WERI-Rb-1 (cell line): Measurements from ENCODE around the gene ERGIC2.

Source experiments
- DNase-seq: peaks from one replicate; pipeline ENCODE4 v3.0.0-alpha.2; 2020
- H3K27ac ChIP-seq: fragments of 250-450 bp; sonication (Bioruptor Pico); 2 replicates; pipeline ENCODE4 v1.5.1; 2020; ENCODE audit warnings: mild to moderate bottlenecking, moderate library complexity
- H3K27me3 ChIP-seq: fragments of 250-450 bp; sonication (Bioruptor Pico); 2 replicates; pipeline ENCODE4 v1.5.1; 2021; ENCODE audit warnings: mild to moderate bottlenecking, low read depth, moderate library complexity; ENCODE audit not compliant: insufficient read depth, severe bottlenecking
- H3K36me3 ChIP-seq: fragments of 250-450 bp; sonication (Bioruptor Pico); 2 replicates; pipeline ENCODE4 v1.5.1; 2020; ENCODE audit warnings: mild to moderate bottlenecking, moderate library complexity
- H3K4me3 ChIP-seq: 2 replicates; pipeline ENCODE4 v1.5.1; 2011; ENCODE audit warnings: low read depth, mild to moderate bottlenecking, control low read depth, low read length
- H3K9me3 ChIP-seq: fragments of 250-450 bp; sonication (Bioruptor Pico); 2 replicates; pipeline ENCODE4 v1.5.1; 2021; ENCODE audit warnings: mild to moderate bottlenecking, moderate library complexity; ENCODE audit not compliant: severe bottlenecking
- TF ChIP-seq, protein P1 (sequence below): IDR thresholded peaks from 2 replicates; pipeline ENCODE4 v1.5.1; 2011; ENCODE audit warnings: low read depth, mild to moderate bottlenecking, control low read depth, inconsistent platforms, low read length

The ERGIC2 gene

DNA sequence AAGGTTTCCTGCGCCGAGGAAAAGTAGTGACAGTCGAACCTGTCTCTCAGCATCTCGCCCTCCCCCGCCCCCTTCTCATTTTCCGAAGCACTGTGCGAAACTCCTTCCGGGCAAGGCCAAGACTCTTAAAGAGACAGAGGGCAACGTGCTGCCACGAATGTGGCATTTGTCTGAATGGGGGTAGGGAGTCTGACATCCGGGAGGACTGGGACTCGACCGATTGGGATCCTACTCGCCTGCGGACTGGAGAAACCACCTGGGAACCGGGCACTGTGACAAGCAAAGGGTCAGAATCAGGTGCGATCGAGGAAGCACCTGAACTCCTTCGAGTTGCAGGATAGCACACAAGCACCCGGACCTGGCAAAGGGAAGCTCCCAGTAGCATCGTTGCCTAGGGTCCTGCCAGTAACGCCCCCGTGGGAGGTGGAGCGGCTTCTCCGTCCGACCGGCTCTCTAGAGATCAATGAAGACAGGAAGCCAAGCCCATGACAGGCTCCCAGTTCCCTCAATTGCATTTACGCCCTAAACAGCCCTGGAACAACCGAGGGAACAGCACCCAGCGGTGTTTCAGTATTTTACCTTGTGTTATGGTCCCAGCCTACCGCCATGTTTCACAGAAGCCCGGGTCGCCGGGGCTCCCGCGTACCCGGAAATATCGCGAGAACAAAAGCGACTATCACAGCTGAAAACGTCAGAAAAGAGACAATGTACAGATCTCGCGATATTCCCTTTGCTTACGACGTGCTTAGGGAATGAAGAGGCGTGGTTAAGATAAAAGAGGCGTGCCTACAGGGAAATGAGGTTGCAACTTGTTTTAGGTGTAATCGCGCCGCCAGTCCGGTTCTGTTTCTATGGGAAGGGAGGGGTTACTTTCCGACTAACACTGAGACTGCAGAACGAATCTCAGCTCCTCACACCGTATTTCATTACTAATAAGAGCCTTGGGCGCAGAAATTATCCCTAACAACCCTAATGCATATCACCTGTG lies at the start of gene ERGIC2:
ERGIC2 (minus strand) TSS at position 637 of the 988 bp plus-strand sequence. CDS start 9,539 bp downstream, outside the sequence.
- Histone ChIP-seq H3K27ac (peak within 1 kb of the TSS; percentile 87), H3K36me3 (peaks cover 16% of the 10 kb centered on the region; the same call in 1 of the 2 replicates), H3K4me3 (peak within 1 kb of the TSS; percentile 85), H3K9me3 (no peaks in the 10 kb centered on the region), H3K27me3 (no peaks in the 10 kb centered on the region)
- DNase-seq = peak; percentile 93
- TF ChIP-seq, protein P1, sequence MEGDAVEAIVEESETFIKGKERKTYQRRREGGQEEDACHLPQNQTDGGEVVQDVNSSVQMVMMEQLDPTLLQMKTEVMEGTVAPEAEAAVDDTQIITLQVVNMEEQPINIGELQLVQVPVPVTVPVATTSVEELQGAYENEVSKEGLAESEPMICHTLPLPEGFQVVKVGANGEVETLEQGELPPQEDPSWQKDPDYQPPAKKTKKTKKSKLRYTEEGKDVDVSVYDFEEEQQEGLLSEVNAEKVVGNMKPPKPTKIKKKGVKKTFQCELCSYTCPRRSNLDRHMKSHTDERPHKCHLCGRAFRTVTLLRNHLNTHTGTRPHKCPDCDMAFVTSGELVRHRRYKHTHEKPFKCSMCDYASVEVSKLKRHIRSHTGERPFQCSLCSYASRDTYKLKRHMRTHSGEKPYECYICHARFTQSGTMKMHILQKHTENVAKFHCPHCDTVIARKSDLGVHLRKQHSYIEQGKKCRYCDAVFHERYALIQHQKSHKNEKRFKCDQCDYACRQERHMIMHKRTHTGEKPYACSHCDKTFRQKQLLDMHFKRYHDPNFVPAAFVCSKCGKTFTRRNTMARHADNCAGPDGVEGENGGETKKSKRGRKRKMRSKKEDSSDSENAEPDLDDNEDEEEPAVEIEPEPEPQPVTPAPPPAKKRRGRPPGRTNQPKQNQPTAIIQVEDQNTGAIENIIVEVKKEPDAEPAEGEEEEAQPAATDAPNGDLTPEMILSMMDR = no peak

- Histone ChIP-seq H3K4me3 (no peak overlapping the region), H3K27ac (no peak overlapping the region), H3K27me3 (no peaks in the 10 kb centered on the region), H3K9me3 (no peaks in the 10 kb centered on the region), H3K36me3 (no peaks in the 10 kb centered on the region)
- TF ChIP-seq, protein P1 = no peak
- no peak for DNase-seq
Measured at GRCh38 chr12:29430716-29431044, 49.7 kb upstream of the ERGIC2 start.

GRCh38 chr12:29429999-29430715 lies 49.2 kb upstream of the ERGIC2 start:
- H3K27ac ChIP-seq = no peak overlapping the region
- no peak for DNase-seq
- TF ChIP-seq, protein P1 = no peak
- no peaks in the 10 kb centered on the region for H3K9me3 ChIP-seq
- H3K27me3 ChIP-seq = no peaks in the 10 kb centered on the region
- H3K36me3 ChIP-seq = no peaks in the 10 kb centered on the region
- H3K4me3 ChIP-seq = no peak overlapping the region

GRCh38 chr12:29428633-29429032 lies 47.7 kb upstream of the ERGIC2 start:
- H3K36me3 ChIP-seq = no peaks in the 10 kb centered on the region
- no peak overlapping the region for H3K27ac ChIP-seq
- H3K4me3 ChIP-seq = no peak overlapping the region
- DNase-seq = no peak
- no peaks in the 10 kb centered on the region for H3K9me3 ChIP-seq
- TF ChIP-seq, protein P1 = no peak
- no peaks in the 10 kb centered on the region for H3K27me3 ChIP-seq

- Histone ChIP-seq H3K4me3 (no peak overlapping the region), H3K9me3 (no peaks in the 10 kb centered on the region), H3K36me3 (no peaks in the 10 kb centered on the region), H3K27ac (no peak overlapping the region), H3K27me3 (no peaks in the 10 kb centered on the region)
- TF ChIP-seq, protein P1 = no peak
- DNase-seq = no peak
Measured at GRCh38 chr12:29427964-29428363, 47.0 kb upstream of the ERGIC2 start.
